Neutrophil (primary cell): ENCODE data around the gene NACC1.

Experiments
- H3K27ac ChIP-seq: fragments of 200-600 bp; sonication (generic); 2 replicates; pipeline ENCODE4 v1.5.1; 2016; ENCODE audit warnings: mild to moderate bottlenecking, moderate library complexity
- H3K27me3 ChIP-seq: fragments of 200-600 bp; sonication (generic); 2 replicates; pipeline ENCODE4 v1.6.0; 2016; ENCODE audit warnings: mild to moderate bottlenecking
- H3K36me3 ChIP-seq: fragments of 200-600 bp; sonication (generic); 2 replicates; pipeline ENCODE4 v1.5.1; 2017
- H3K4me1 ChIP-seq, 2 experiments: fragments of 200-600 bp in 1 of 2; sonication (generic) in 1 of 2; 1 replicate in 1 of 2; 2 replicates in 1 of 2; pipeline versions ENCODE4 v1.5.1 to v1.6.1; 2013 to 2016; ENCODE audit warnings: low read depth in 1 of 2, low read length in 1 of 2, mild to moderate bottlenecking in 1 of 2, moderate library complexity in 1 of 2; ENCODE audit not compliant: control insufficient read depth in 1 of 2, insufficient read depth in 1 of 2
- H3K4me3 ChIP-seq, 2 experiments: fragments of 200-600 bp in 1 of 2; sonication (generic) in 1 of 2; 1 replicate in 1 of 2; 2 replicates in 1 of 2; pipeline ENCODE4 v1.5.1; 2013 to 2016; ENCODE audit warnings: low read depth in 1 of 2, low read length in 1 of 2, mild to moderate bottlenecking in 1 of 2, moderate library complexity in 1 of 2
- H3K9me3 ChIP-seq: fragments of 200-600 bp; sonication (generic); 2 replicates; pipeline ENCODE4 v1.5.1; 2016
- TF ChIP-seq, protein P1 (sequence below): fragments of 200-600 bp; sonication (generic); IDR thresholded peaks from 2 replicates; pipeline ENCODE4 v1.5.1; 2016; ENCODE audit warnings: antibody characterized with exemption

NACC1 gene

DNA sequence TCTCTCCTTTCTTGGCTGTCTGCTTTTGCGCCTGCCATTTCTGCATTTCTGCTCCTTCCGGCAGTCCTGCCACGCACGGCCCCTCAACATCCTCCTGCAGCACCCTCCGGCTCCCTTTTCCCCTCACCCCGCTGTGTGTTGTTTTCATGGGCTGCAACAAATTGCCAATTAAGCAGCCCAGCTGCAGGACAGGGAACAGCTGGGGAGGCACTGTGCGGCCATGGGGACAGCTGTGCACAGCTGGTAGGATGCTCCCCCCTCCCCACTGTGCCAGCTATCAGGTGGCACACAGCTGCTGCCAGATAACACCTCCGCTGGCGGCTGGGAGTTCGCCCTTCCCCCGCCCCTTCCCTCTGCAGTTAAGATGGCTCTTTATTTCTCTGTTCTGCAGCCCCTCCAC is 40.8 kb upstream of the NACC1 start:
- TF ChIP-seq, protein P1, sequence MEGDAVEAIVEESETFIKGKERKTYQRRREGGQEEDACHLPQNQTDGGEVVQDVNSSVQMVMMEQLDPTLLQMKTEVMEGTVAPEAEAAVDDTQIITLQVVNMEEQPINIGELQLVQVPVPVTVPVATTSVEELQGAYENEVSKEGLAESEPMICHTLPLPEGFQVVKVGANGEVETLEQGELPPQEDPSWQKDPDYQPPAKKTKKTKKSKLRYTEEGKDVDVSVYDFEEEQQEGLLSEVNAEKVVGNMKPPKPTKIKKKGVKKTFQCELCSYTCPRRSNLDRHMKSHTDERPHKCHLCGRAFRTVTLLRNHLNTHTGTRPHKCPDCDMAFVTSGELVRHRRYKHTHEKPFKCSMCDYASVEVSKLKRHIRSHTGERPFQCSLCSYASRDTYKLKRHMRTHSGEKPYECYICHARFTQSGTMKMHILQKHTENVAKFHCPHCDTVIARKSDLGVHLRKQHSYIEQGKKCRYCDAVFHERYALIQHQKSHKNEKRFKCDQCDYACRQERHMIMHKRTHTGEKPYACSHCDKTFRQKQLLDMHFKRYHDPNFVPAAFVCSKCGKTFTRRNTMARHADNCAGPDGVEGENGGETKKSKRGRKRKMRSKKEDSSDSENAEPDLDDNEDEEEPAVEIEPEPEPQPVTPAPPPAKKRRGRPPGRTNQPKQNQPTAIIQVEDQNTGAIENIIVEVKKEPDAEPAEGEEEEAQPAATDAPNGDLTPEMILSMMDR = no peak
- Histone ChIP-seq H3K9me3 (no peaks in the 10 kb centered on the region), H3K27me3 (peaks cover 12% of the 10 kb centered on the region), H3K4me1 (peaks cover 0 to 7% of the 10 kb centered on the region in 2 experiments), H3K4me3 (no peak overlapping the region), H3K36me3 (no peaks in the 10 kb centered on the region), H3K27ac (no peak overlapping the region)

DNA sequence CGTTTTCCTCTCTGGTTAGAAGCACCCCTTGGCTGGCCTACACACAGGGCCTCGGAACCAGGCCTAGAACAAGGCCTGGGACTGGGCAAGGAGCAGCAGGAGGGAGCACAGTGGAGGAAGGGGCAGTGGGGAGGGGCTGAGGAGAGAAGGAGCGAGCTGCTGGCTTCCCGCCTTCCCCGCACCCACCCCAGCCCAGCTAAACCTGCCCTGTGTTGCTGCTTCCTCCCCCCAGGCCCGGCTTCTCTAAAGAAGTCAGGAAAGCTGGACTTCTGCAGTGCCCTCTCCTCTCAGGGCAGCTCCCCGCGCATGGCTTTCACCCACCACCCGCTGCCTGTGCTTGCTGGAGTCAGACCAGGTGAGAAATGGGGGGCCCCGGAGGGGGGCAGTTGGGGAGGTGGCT is 39.7 kb upstream of the NACC1 start:
- H3K27me3 ChIP-seq = peaks cover 12% of the 10 kb centered on the region
- H3K36me3 ChIP-seq = no peaks in the 10 kb centered on the region
- peaks cover 0 to 7% of the 10 kb centered on the region in 2 experiments for H3K4me1 ChIP-seq
- H3K4me3 ChIP-seq = no peak overlapping the region
- H3K27ac ChIP-seq = no peak overlapping the region
- TF ChIP-seq, protein P1 = no peak
- H3K9me3 ChIP-seq = no peaks in the 10 kb centered on the region

DNA sequence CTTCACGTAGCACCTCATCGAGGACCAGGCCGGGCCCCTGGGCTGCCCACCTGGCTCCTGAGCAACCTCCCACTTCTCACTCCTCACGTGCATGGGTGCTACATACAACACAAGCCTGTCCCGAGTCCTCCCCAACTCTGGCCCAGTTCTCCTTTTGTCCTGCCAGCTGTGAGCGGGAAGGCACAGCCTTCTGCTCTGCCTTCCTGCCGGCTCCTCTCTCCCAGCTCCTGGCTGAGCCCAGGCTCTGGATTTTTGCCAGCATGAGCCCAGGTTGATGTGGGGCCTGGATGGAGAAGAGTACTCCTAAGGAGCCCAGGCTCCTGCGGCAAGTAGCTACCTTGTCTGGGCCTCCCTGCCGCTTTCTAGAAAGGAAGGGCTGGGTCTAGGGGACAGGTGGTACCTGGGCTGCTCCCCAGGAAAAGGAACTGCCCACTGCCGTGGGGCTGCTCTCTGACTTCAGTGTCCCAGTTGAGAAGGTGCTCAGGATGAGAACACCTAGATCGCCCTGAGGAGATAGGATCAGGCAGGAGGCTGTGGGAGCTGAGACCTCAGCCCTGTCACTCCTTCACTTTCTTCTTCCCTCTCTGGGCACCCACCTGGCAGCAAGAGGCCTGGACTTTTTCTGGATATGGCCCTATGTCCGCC is 39.0 kb upstream of the NACC1 start:
- Histone ChIP-seq H3K27ac (no peak overlapping the region), H3K4me1 (peaks cover 0 to 7% of the 10 kb centered on the region in 2 experiments), H3K36me3 (no peaks in the 10 kb centered on the region), H3K27me3 (peaks cover 12% of the 10 kb centered on the region), H3K9me3 (no peaks in the 10 kb centered on the region), H3K4me3 (no peak overlapping the region)
- TF ChIP-seq, protein P1 = no peak

DNA sequence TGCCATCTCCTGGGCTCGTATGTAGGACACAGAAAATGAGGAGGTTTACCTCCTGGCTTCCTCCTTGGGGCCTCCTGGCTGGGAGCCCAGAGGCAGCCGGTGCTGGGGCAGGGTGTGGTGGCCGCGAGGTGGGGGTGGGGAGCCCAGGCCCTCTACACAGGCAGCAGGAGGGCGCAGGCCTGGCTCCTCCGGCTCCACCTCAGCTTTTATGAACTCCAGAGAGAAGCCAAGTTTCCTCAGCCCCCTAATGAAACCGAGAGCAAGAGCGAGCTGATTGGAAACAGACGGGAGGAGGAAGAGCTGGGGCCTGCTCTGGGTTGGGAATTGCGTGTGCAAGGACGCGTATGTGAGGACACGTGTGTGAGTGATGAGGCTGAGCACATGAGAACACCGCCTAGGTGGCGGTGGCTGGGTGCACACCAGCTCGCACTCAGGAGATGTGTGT is 38.5 kb upstream of the NACC1 start:
- Histone ChIP-seq H3K36me3 (no peaks in the 10 kb centered on the region), H3K27me3 (peaks cover 12% of the 10 kb centered on the region), H3K4me3 (no peak overlapping the region), H3K27ac (no peak overlapping the region), H3K4me1 (peaks cover 0 to 7% of the 10 kb centered on the region in 2 experiments), H3K9me3 (no peaks in the 10 kb centered on the region)
- TF ChIP-seq, protein P1 = no peak

DNA sequence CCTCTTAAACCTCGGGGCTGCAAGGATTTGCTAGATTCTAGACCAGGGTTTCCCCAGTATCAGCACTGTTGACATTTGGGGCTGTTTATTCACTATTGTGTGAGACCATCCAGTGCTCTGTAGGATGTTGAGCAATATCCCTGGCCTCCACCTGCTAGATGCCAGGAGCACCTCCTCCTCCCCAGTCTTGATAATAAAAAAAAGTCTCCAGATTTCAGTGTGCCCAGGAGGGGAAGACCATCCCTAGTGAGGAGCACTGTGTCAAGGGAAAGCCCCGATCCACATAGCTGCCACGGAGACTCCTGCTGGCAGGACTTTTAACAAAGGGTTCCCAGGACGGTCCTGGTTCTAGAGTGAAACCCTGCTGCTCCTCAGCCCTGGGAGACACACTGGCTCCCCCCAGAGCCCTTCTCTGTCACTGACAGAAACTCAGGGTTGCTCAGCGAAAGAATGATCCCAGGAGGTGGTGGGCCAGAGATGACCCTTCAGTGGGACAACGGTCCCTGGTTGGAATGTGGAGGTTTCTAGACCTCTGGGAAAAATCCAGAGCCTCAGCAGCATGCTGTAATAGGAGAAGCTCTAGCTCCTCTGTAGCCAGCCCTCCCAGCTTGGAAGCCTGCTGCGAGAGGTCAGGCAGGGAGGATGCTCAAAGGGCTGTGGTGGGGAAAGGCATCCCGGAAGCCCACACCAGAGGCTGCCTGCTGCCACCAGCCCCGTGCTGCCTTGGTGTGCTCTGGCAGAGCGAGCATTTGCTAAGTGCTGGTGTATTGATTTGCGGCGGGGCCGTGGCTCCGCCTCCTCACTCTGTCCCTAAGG is 35.7 kb upstream of the NACC1 start:
- H3K4me1 ChIP-seq = peaks cover 0 to 7% of the 10 kb centered on the region in 2 experiments
- H3K27me3 ChIP-seq = peaks cover 8% of the 10 kb centered on the region
- TF ChIP-seq, protein P1 = no peak
- no peak overlapping the region for H3K4me3 ChIP-seq
- H3K36me3 ChIP-seq = no peaks in the 10 kb centered on the region
- H3K27ac ChIP-seq = no peak overlapping the region
- H3K9me3 ChIP-seq = no peaks in the 10 kb centered on the region
